GM15510 (cell line): Measurements from ENCODE around the gene ALDH1L1.

Experiments used
- POLR2A ChIP-seq: IDR thresholded peaks from 3 replicates; pipeline ENCODE4 v1.6.1; 2011; ENCODE audit warnings: borderline replicate concordance; ENCODE audit not compliant: insufficient read length; ENCODE audit errors: extremely low read depth

The ALDH1L1 gene

GRCh38 chr3:126058666-126059065 is 121.7 kb downstream of the ALDH1L1 start:
- no peak for TF ChIP-seq POLR2A

GRCh38 chr3:126057936-126058335 is 122.5 kb downstream of the ALDH1L1 start:
- no peak for TF ChIP-seq POLR2A

- no peak for TF ChIP-seq POLR2A
Measured at GRCh38 chr3:126057501-126057819, 122.9 kb downstream of the ALDH1L1 start.

GRCh38 chr3:126056681-126057500 is 123.5 kb downstream of the ALDH1L1 start:
- TF ChIP-seq POLR2A = no peak

- no peak for TF ChIP-seq POLR2A
Measured at GRCh38 chr3:126056088-126056487, 124.3 kb downstream of the ALDH1L1 start.

GRCh38 chr3:126054870-126055269 is 125.5 kb downstream of the ALDH1L1 start:
- TF ChIP-seq POLR2A = no peak

- TF ChIP-seq POLR2A = no peak
Measured at GRCh38 chr3:126053949-126054569, 126.3 kb downstream of the ALDH1L1 start.
